AG04449 (cell line): ENCODE data around the gene CITED2.

Experiments
- CTCF ChIA-PET: fragments of 350-600 bp; formaldehyde crosslinking; extraction: SDS; loops from one replicate; lab custom pipeline; 2021; ENCODE audit warnings: antibody characterized with exemption; lab: Yijun Ruan, JAX
- POLR2A ChIA-PET: fragments of 400-600, 350-600 bp; formaldehyde crosslinking; extraction: SDS; loops from one replicate; lab custom pipeline; 2020; ENCODE audit warnings: antibody characterized with exemption, inconsistent platforms; lab: Yijun Ruan, JAX
- DNase-seq: peaks from one replicate; pipeline ENCODE4 v3.0.0-alpha.2; 2010; ENCODE audit warnings: low read depth, low spot score
- H3K4me3 ChIP-seq: 2 replicates; pipeline ENCODE4 v1.5.1; 2011; ENCODE audit warnings: low read depth, mild to moderate bottlenecking, control low read depth, low read length
- TF ChIP-seq, protein P1 (sequence below): IDR thresholded peaks from one replicate; pipeline ENCODE4 v1.5.1; 2011; ENCODE audit warnings: mild to moderate bottlenecking, moderate library complexity, low read length, control low read depth, inconsistent platforms; ENCODE audit not compliant: insufficient read depth; ENCODE audit errors: missing control alignments

Gene CITED2

GRCh38 chr6:139344186-139344963, 30.1 kb downstream of the CITED2 start:
- no peak for DNase-seq
- no peak overlapping the region for H3K4me3 ChIP-seq
- POLR2A ChIA-PET: no interaction called here
- CTCF ChIA-PET: no interaction called here
- TF ChIP-seq, protein P1, sequence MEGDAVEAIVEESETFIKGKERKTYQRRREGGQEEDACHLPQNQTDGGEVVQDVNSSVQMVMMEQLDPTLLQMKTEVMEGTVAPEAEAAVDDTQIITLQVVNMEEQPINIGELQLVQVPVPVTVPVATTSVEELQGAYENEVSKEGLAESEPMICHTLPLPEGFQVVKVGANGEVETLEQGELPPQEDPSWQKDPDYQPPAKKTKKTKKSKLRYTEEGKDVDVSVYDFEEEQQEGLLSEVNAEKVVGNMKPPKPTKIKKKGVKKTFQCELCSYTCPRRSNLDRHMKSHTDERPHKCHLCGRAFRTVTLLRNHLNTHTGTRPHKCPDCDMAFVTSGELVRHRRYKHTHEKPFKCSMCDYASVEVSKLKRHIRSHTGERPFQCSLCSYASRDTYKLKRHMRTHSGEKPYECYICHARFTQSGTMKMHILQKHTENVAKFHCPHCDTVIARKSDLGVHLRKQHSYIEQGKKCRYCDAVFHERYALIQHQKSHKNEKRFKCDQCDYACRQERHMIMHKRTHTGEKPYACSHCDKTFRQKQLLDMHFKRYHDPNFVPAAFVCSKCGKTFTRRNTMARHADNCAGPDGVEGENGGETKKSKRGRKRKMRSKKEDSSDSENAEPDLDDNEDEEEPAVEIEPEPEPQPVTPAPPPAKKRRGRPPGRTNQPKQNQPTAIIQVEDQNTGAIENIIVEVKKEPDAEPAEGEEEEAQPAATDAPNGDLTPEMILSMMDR: no peak

- TF ChIP-seq, protein P1: no peak
- H3K4me3 ChIP-seq: no peak overlapping the region
- ChIA-PET CTCF (no interaction called here), POLR2A (no interaction called here)
- DNase-seq: no peak
Observed at GRCh38 chr6:139343052-139343750, 31.2 kb downstream of the CITED2 start.

DNA sequence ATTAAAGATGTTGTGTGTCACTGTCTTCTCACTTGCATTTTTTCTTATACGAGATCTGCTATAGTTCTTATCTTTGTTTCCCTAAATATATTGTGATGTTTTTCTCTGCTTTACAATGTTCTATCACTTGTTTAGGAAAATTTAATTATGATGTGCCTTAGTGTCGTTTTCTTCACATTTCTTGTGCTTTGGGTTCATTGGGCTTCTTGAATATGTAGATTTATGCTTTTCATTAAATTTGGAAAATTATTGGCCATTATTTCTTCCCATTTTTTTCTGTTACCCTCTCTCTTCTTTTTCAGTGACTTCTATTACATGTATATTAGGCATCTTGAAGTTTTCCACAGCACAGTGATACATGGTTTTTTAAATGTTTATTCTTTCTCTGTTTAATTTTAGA, 33.4 kb downstream of the CITED2 start:
- DNase-seq: no peak
- CTCF ChIA-PET: no interaction called here
- TF ChIP-seq, protein P1: no peak
- POLR2A ChIA-PET: no interaction called here
- no peak overlapping the region for H3K4me3 ChIP-seq

- TF ChIP-seq, protein P1: no peak
- ChIA-PET POLR2A (no interaction called here), CTCF (interaction anchor here (0.7 to 1.8 kb wide), 3 partner anchors 26 to 1539 kb away, joined by 3 to 8 read pairs (median 3); no protein-coding TSS in a partner anchor)
- peak; percentile 45 for DNase-seq
- no peak overlapping the region for H3K4me3 ChIP-seq
Observed at GRCh38 chr6:139338795-139339194, 35.7 kb downstream of the CITED2 start.

DNA sequence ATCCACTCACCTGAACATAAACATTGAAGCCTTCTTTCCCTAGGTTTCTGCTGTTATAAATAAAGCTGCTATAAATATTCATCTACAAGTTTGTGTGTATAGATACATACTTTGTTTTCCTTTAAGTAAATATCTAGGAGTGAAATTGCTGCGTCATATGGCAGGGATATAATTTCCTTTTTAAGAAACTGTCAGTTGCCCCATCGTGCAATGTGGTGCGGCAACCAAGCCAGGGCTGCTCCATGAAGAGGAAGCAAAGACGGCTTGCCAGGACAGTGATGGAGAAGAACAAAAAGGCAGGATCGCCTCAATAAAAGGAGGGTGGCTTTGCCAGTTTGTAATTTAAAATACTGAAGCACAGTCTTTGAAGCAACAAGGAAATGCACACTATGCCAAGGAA, 36.6 kb downstream of the CITED2 start:
- DNase-seq: no peak
- ChIA-PET CTCF (interaction anchor here (1.3 kb wide), 1 partner anchor 24 kb away, joined by 3 read pairs; no protein-coding TSS in a partner anchor), POLR2A (no interaction called here)
- H3K4me3 ChIP-seq: no peak overlapping the region
- TF ChIP-seq, protein P1: no peak

DNA sequence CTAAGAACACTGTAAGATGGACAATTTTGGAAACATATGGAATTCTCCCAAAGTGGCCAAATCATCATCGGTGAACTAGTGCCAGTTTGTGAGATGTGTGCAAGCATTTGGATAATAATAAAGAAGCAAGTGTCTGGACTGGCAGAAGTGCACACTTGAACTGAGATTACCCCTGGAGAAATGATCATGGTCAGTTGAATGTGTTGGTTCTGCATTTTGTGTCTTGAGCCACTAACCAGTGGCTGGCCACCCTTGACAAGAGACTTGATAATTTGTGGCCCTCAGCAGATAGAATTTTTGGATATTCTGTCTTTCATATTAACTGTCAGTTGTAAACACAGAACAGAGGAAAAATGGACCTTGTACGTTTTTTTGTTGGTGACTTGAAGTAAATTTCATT, 37.4 kb downstream of the CITED2 start:
- CTCF ChIA-PET: interaction anchor here (1.3 to 1.7 kb wide), 2 partner anchors 24 to 119 kb away, joined by 3 to 4 read pairs; no protein-coding TSS in a partner anchor
- H3K4me3 ChIP-seq: no peak overlapping the region
- TF ChIP-seq, protein P1: no peak
- no peak for DNase-seq
- POLR2A ChIA-PET: no interaction called here
